SK-N-DZ (cell line): ENCODE measurements around the gene FEM1A.
"Not testable (repeated sequence)": the region's sequence is repeated elsewhere in the genome, so short reads cannot be mapped to it uniquely, and the experiment has no call there.

ENCODE experiments used
- DNase-seq: peaks from one replicate; pipeline ENCODE4 v3.0.0-alpha.2; 2015; ENCODE audit warnings: low spot score

Gene FEM1A

GRCh38 chr19:4773047-4773640 lies 18.4 kb upstream of the FEM1A start:
- DNase-seq: no peak

GRCh38 chr19:4774136-4774535 lies 17.4 kb upstream of the FEM1A start:
- DNase-seq: no peak

GRCh38 chr19:4775627-4776152 lies 15.8 kb upstream of the FEM1A start:
- DNase-seq: no peak

GRCh38 chr19:4776436-4777211 lies 14.9 kb upstream of the FEM1A start:
- no peak for DNase-seq

GRCh38 chr19:4778124-4778523 lies 13.4 kb upstream of the FEM1A start:
- DNase-seq: not testable (repeated sequence)

- DNase-seq: no peak
Observed at GRCh38 chr19:4780860-4781259, 10.7 kb upstream of the FEM1A start.

GRCh38 chr19:4781801-4782200 lies 9.7 kb upstream of the FEM1A start:
- no peak for DNase-seq

GRCh38 chr19:4786412-4787016 lies 5.0 kb upstream of the FEM1A start:
- DNase-seq: not testable (repeated sequence)

GRCh38 chr19:4792019-4792865 lies 708 bp downstream of the FEM1A start:
- not testable (repeated sequence) for DNase-seq

GRCh38 chr19:4792866-4793195 lies 1.3 kb downstream of the FEM1A start:
- DNase-seq: not testable (repeated sequence)

GRCh38 chr19:4793278-4793677 lies 1.7 kb downstream of the FEM1A start:
- DNase-seq: not testable (repeated sequence)

- no peak for DNase-seq
Observed at GRCh38 chr19:4794971-4795370, 3.4 kb downstream of the FEM1A start.

- no peak for DNase-seq
Observed at GRCh38 chr19:4795400-4795799, 3.9 kb downstream of the FEM1A start.

GRCh38 chr19:4800591-4801081 lies 9.1 kb downstream of the FEM1A start:
- DNase-seq: no peak

GRCh38 chr19:4801085-4801619 lies 9.6 kb downstream of the FEM1A start:
- no peak for DNase-seq

- DNase-seq: no peak
Observed at GRCh38 chr19:4802711-4803110, 11.2 kb downstream of the FEM1A start.

- DNase-seq: peak; percentile 71
Observed at GRCh38 chr19:4803736-4804695, 12.5 kb downstream of the FEM1A start.

- not testable (repeated sequence) for DNase-seq
Observed at GRCh38 chr19:4805140-4805539, 13.6 kb downstream of the FEM1A start.

GRCh38 chr19:4806384-4806783 lies 14.8 kb downstream of the FEM1A start:
- no peak for DNase-seq

GRCh38 chr19:4807188-4807587 lies 15.7 kb downstream of the FEM1A start:
- no peak for DNase-seq
